Raji (cell line): ENCODE results near the gene SKIDA1.

Experiments used
- POLR2A ChIP-seq: IDR thresholded peaks from 2 replicates; pipeline ENCODE4 v1.6.1; 2011; ENCODE audit warnings: low read depth, low read length, control low read depth; ENCODE audit not compliant: insufficient read depth

The SKIDA1 gene

GRCh38 chr10:21519941-21520436 lies 5.5 kb downstream of the SKIDA1 start:
- no peak for TF ChIP-seq POLR2A

- no peak for TF ChIP-seq POLR2A
Measured at GRCh38 chr10:21519397-21519933, 6.0 kb downstream of the SKIDA1 start.

- no peak for TF ChIP-seq POLR2A
Measured at GRCh38 chr10:21518641-21519396, 6.7 kb downstream of the SKIDA1 start.

- no peak for TF ChIP-seq POLR2A
Measured at GRCh38 chr10:21518149-21518640, 7.3 kb downstream of the SKIDA1 start.

- peak; percentile 48 for TF ChIP-seq POLR2A
Measured at GRCh38 chr10:21517134-21518031, 8.1 kb downstream of the SKIDA1 start.

GRCh38 chr10:21516242-21517131 lies 9.0 kb downstream of the SKIDA1 start:
- TF ChIP-seq POLR2A: no peak

GRCh38 chr10:21515361-21516241 lies 9.9 kb downstream of the SKIDA1 start:
- no peak for TF ChIP-seq POLR2A

- no peak for TF ChIP-seq POLR2A
Measured at GRCh38 chr10:21514818-21515351, 10.6 kb downstream of the SKIDA1 start.

GRCh38 chr10:21514129-21514817 lies 11.2 kb downstream of the SKIDA1 start:
- TF ChIP-seq POLR2A: no peak

GRCh38 chr10:21513405-21513788 lies 12.1 kb downstream of the SKIDA1 start:
- no peak for TF ChIP-seq POLR2A

GRCh38 chr10:21512573-21513404 lies 12.7 kb downstream of the SKIDA1 start:
- TF ChIP-seq POLR2A: no peak
